ENCODE data around the gene PYGL. TPM values are rescaled to one million over a fixed set of nuclear protein-coding genes. Genes with fewer than 3 reads are reported as not detected.

Gene PYGL
- 77.0 and 93.8 TPM in 2 replicates for total RNA-seq (2014; rRNA removed; shearing (Covaris generic))
- polyA plus RNA-seq (2016; fragmentation: Nextera tagmentation; extraction: Ambion mirVana): 50.9 and 57.6 TPM in 2 replicates
- long read RNA-seq, transcript PYGL-201 (20 exons, 3,048 nt): major isoform, 15 of 26 reads
- long read RNA-seq, partial matches to known transcripts: 4 of 26 reads
- long read RNA-seq, other reads (novel, unspliced or antisense): 3 of 26 reads

DNA sequence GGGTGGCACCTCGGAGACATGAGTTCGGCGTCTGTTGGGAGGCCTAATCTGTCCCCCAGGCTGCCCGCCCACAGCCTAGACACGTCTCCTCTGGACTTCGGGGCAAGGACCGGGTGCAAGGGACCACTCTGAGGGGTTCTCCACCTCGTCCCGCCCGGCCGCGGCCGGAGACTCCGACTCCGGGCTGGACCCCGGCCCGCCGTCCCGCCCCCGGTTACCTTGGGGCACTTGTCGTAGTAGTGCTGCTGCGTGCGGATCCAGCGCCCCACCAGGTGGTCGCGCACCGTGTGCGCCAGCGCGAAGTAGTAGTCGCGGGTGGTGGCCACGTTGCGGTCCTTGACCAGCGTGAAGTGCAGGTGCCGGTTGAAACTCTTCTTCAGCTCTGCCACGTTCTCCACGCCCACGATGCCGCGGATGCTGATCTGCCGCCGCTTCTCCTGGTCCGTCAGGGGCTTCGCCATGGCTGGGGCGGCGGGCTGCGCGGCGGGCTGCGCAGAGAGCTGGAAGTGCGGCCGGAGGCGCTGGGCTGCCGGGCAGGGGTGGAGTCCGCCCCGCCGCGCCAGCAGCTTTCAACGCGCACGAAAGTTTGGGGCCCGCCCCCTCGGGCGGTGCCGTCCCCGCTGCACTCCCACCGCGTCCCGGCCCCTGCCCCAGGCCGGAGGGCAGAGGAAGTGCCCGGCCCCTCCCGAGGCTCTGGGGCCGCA lies at the start of gene PYGL:
Gene PYGL (minus strand): TSS at position 541 of the 704 bp plus-strand sequence. CDS start 80 bp downstream, at position 461.
- Mint-ChIP-seq H3K4me1 (peaks cover 8% of the 10 kb centered on the region), H3K27ac (no peak within 1 kb of the TSS), H3K27me3 (ENCODE audit: insufficient read depth, low read depth, poor library complexity) (peaks cover 9% of the 10 kb centered on the region), H3K4me3 (peak within 1 kb of the TSS; percentile 94), H3K36me3 (ENCODE audit: low read depth) (peaks cover 12% of the 10 kb centered on the region), H3K9me3 (no peaks in the 10 kb centered on the region; the same call in 2 of the 3 replicates)
- peak within 1 kb of the TSS; percentile 100 for H2AFZ ChIP-seq
- H3K4me1 ChIP-seq (ENCODE audit: insufficient read depth): peaks cover 11% of the 10 kb centered on the region
- H3K27ac ChIP-seq (ENCODE audit: low read depth): peak within 1 kb of the TSS; percentile 59; the same call in 1 of the 2 replicates
- peaks cover 5% of the 10 kb centered on the region; the same call in 1 of the 2 replicates for H3F3A ChIP-seq (replicated peaks; ENCODE audit: low read depth)
- H3K36me3 ChIP-seq (ENCODE audit: insufficient read depth): 0 out of 2 replicates have a peak, but pooled peaks cover 4% of the 10 kb centered on the region
- H3K4me3 ChIP-seq: peak within 1 kb of the TSS; percentile 77
- peak within 1 kb of the TSS; percentile 99 for H3K4me2 ChIP-seq
- peaks cover 6% of the 10 kb centered on the region for H3K79me2 ChIP-seq (replicated peaks; ENCODE audit: insufficient read depth)
- H3K9me2 ChIP-seq (ENCODE audit: insufficient read depth): no peaks in the 10 kb centered on the region; the same call in 1 of the 2 replicates
- ATAC-seq: peak; percentile 87
- H3K27me3 ChIP-seq (ENCODE audit: insufficient read depth): peaks cover 8% of the 10 kb centered on the region; the same call in 1 of the 2 replicates
- H4K20me1 ChIP-seq (replicated peaks; ENCODE audit: insufficient read depth): no peaks in the 10 kb centered on the region
- DNase-seq (ENCODE audit: low spot score): peak; percentile 89
- TF ChIP-seq ZNF114 (CRISPR knock-in tag; IDR thresholded peaks at IDR 0.05): no peak
- TF ChIP-seq POLR2AphosphoS5 (IDR thresholded peaks at IDR 0.05; ENCODE audit: low read depth): peak; percentile 81; the same call in 1 of the 2 replicates
- no peak for TF ChIP-seq JUNB (IDR thresholded peaks at IDR 0.05; ENCODE audit: unreplicated experiment)

DNA sequence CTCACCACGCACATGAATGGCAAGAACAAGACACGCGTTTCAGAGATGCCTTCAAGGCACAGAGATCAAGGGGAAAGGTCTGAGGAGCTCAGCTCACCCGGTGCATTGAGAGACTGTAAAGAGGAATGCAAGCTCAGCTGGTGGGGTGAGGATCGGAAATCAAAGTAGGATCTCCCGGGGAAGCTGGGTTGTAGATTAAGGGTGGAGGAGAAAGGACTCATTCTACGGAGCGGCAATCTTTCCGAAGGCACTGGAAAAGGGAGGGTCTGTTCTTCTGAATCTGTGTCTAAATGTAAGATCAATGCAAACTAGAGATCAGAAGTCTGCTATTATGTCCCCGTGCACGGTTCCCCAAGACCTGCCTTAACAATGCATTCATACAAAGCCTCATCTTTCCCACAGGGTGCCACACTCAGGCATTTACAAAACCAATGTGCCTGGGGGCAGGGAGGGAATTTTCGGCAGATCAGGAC lies 41.6 kb upstream of the PYGL start:
- Histone ChIP-seq H3F3A (replicated peaks; ENCODE audit: low read depth) (no peaks in the 10 kb centered on the region), H3K27me3 (ENCODE audit: insufficient read depth) (no peaks in the 10 kb centered on the region), H3K36me3 (ENCODE audit: insufficient read depth) (no peaks in the 10 kb centered on the region), H3K4me1 (ENCODE audit: insufficient read depth) (peaks cover 38% of the 10 kb centered on the region), H3K79me2 (replicated peaks; ENCODE audit: insufficient read depth) (no peaks in the 10 kb centered on the region), H3K9me2 (ENCODE audit: insufficient read depth) (peaks cover 5% of the 10 kb centered on the region; the same call in 1 of the 2 replicates), H2AFZ (peak overlapping the region; percentile 81), H3K4me2 (peak overlapping the region; percentile 16), H3K4me3 (peak overlapping the region; percentile 14; the same call in 1 of the 2 replicates), H4K20me1 (replicated peaks; ENCODE audit: insufficient read depth) (no peaks in the 10 kb centered on the region), H3K27ac (ENCODE audit: low read depth) (no peak overlapping the region)
- no peak for TF ChIP-seq POLR2AphosphoS5 (IDR thresholded peaks at IDR 0.05; ENCODE audit: low read depth)
- no peak for TF ChIP-seq JUNB (IDR thresholded peaks at IDR 0.05; ENCODE audit: unreplicated experiment)
- TF ChIP-seq, protein P1, sequence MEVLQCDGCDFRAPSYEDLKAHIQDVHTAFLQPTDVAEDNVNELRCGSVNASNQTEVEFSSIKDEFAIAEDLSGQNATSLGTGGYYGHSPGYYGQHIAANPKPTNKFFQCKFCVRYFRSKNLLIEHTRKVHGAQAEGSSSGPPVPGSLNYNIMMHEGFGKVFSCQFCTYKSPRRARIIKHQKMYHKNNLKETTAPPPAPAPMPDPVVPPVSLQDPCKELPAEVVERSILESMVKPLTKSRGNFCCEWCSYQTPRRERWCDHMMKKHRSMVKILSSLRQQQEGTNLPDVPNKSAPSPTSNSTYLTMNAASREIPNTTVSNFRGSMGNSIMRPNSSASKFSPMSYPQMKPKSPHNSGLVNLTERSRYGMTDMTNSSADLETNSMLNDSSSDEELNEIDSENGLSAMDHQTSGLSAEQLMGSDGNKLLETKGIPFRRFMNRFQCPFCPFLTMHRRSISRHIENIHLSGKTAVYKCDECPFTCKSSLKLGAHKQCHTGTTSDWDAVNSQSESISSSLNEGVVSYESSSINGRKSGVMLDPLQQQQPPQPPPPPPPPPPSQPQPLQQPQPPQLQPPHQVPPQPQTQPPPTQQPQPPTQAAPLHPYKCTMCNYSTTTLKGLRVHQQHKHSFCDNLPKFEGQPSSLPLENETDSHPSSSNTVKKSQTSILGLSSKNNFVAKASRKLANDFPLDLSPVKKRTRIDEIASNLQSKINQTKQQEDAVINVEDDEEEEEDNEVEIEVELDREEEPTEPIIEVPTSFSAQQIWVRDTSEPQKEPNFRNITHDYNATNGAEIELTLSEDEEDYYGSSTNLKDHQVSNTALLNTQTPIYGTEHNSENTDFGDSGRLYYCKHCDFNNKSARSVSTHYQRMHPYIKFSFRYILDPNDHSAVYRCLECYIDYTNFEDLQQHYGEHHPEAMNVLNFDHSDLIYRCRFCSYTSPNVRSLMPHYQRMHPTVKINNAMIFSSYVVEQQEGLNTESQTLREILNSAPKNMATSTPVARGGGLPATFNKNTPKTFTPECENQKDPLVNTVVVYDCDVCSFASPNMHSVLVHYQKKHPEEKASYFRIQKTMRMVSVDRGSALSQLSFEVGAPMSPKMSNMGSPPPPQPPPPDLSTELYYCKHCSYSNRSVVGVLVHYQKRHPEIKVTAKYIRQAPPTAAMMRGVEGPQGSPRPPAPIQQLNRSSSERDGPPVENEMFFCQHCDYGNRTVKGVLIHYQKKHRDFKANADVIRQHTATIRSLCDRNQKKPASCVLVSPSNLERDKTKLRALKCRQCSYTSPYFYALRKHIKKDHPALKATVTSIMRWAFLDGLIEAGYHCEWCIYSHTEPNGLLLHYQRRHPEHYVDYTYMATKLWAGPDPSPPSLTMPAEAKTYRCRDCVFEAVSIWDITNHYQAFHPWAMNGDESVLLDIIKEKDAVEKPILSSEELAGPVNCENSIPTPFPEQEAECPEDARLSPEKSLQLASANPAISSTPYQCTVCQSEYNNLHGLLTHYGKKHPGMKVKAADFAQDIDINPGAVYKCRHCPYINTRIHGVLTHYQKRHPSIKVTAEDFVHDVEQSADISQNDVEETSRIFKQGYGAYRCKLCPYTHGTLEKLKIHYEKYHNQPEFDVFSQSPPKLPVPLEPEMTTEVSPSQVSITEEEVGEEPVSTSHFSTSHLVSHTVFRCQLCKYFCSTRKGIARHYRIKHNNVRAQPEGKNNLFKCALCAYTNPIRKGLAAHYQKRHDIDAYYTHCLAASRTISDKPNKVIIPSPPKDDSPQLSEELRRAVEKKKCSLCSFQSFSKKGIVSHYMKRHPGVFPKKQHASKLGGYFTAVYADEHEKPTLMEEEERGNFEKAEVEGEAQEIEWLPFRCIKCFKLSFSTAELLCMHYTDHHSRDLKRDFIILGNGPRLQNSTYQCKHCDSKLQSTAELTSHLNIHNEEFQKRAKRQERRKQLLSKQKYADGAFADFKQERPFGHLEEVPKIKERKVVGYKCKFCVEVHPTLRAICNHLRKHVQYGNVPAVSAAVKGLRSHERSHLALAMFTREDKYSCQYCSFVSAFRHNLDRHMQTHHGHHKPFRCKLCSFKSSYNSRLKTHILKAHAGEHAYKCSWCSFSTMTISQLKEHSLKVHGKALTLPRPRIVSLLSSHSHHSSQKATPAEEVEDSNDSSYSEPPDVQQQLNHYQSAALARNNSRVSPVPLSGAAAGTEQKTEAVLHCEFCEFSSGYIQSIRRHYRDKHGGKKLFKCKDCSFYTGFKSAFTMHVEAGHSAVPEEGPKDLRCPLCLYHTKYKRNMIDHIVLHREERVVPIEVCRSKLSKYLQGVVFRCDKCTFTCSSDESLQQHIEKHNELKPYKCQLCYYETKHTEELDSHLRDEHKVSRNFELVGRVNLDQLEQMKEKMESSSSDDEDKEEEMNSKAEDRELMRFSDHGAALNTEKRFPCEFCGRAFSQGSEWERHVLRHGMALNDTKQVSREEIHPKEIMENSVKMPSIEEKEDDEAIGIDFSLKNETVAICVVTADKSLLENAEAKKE (CRISPR knock-in tag; IDR thresholded peaks at IDR 0.05): peak; percentile 80
- TF ChIP-seq, protein P2, sequence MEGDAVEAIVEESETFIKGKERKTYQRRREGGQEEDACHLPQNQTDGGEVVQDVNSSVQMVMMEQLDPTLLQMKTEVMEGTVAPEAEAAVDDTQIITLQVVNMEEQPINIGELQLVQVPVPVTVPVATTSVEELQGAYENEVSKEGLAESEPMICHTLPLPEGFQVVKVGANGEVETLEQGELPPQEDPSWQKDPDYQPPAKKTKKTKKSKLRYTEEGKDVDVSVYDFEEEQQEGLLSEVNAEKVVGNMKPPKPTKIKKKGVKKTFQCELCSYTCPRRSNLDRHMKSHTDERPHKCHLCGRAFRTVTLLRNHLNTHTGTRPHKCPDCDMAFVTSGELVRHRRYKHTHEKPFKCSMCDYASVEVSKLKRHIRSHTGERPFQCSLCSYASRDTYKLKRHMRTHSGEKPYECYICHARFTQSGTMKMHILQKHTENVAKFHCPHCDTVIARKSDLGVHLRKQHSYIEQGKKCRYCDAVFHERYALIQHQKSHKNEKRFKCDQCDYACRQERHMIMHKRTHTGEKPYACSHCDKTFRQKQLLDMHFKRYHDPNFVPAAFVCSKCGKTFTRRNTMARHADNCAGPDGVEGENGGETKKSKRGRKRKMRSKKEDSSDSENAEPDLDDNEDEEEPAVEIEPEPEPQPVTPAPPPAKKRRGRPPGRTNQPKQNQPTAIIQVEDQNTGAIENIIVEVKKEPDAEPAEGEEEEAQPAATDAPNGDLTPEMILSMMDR (conservative IDR thresholded peaks at IDR 0.05; ENCODE audit: low read depth in 2 of 2): no peak
- no peak for TF ChIP-seq EZH2phosphoT487 (IDR thresholded peaks at IDR 0.05; ENCODE audit: unreplicated experiment)
- no peak for TF ChIP-seq STAT1 (IDR thresholded peaks at IDR 0.05; ENCODE audit: unreplicated experiment)
- no peak for TF ChIP-seq NANOG (IDR thresholded peaks at IDR 0.05; ENCODE audit: borderline replicate concordance)
- TF ChIP-seq EZH2 (IDR thresholded peaks at IDR 0.05; ENCODE audit: low read depth, unreplicated experiment): no peak
- no peak for TF ChIP-seq ZNF114 (CRISPR knock-in tag; IDR thresholded peaks at IDR 0.05)
- DNase-seq (ENCODE audit: low spot score) (peak; percentile 56), ATAC-seq (peak; percentile 87)
- H3K4me3 Mint-ChIP-seq: peak overlapping the region; percentile 37
- H3K27me3 Mint-ChIP-seq (ENCODE audit: insufficient read depth, low read depth, poor library complexity): no peaks in the 10 kb centered on the region
- peaks cover 41% of the 10 kb centered on the region for H3K4me1 Mint-ChIP-seq
- H3K9me3 Mint-ChIP-seq: no peaks in the 10 kb centered on the region
- H3K27ac Mint-ChIP-seq: peak overlapping the region; percentile 68
- no peaks in the 10 kb centered on the region for H3K36me3 Mint-ChIP-seq (ENCODE audit: low read depth)

All from GM23338 (cell line).